ENCODE results near the gene RGL1. TPM values are rescaled to one million over a fixed set of nuclear protein-coding genes. Genes with fewer than 3 reads are reported as not detected.

RGL1 gene
- total RNA-seq, 1 experiment from 2014 or later = 1.3 TPM

GRCh38 chr1:183894290-183894565 is 89.3 kb downstream of the RGL1 start:
- no peak overlapping the region for H3K4me2 ChIP-seq (ENCODE audit: low read length)
- no peak overlapping the region for H3K4me3 ChIP-seq (replicated peaks in 1 of 2; ENCODE audit: low read depth in 1 of 2, low read length in 2 of 2)
- H3K27ac ChIP-seq (ENCODE audit: low read depth, low read length) = no peak overlapping the region
- no peaks in the 10 kb centered on the region for H3K79me2 ChIP-seq (ENCODE audit: insufficient read depth, low read length)
- POLR2A ChIA-PET = no interaction called here
- H3K36me3 ChIP-seq (ENCODE audit: control insufficient read depth in 1 of 2, insufficient read depth in 2 of 2, low read length in 2 of 2) = no peaks in the 10 kb centered on the region
- TF ChIP-seq JUND (IDR thresholded peaks at IDR 0.05) = no peak
- no peak for TF ChIP-seq ZFX (IDR thresholded peaks at IDR 0.05)
- no peaks in the 10 kb centered on the region for H4K20me1 ChIP-seq (ENCODE audit: insufficient read depth)
- no peaks in the 10 kb centered on the region for H3K9me3 ChIP-seq (ENCODE audit: control insufficient read depth in 1 of 2, insufficient read depth in 1 of 2, low read depth in 1 of 2, low read length in 2 of 2)
- DNase-seq (ENCODE audit: low read depth, low spot score) = no peak
- no peaks in the 10 kb centered on the region for H3K9me2 ChIP-seq (ENCODE audit: insufficient read depth)
- no peak overlapping the region for H2AFZ ChIP-seq (ENCODE audit: low read depth, low read length, poor library complexity, severe bottlenecking)
- H3K4me1 ChIP-seq (ENCODE audit: control insufficient read depth in 1 of 2, insufficient read depth in 2 of 2, low read length in 2 of 2) = no peaks in the 10 kb centered on the region
- BruUV-seq (replicated peaks) = no TSS peak
- no peak for ATAC-seq
- RAD21 ChIA-PET (ENCODE audit: low non-redundant PET in 1 of 2, low total read pairs in 2 of 2, uncharacterized antibody in 2 of 2, unreplicated experiment in 2 of 2) = no interaction called here
- no peak overlapping the region for H3K9ac ChIP-seq (ENCODE audit: low read length)
- CTCF ChIA-PET = interaction anchor here (1.3 kb wide), 1 partner anchor 22 kb away, joined by 5 read pairs; no protein-coding TSS in a partner anchor
- intact Hi-C loops (cut with micrococcal nuclease) = no loop called here
- no peaks in the 10 kb centered on the region for H3K27me3 ChIP-seq (ENCODE audit: insufficient read depth, low read length)

- intact Hi-C loops (cut with micrococcal nuclease) = no loop called here
- Histone ChIP-seq H2AFZ (ENCODE audit: low read depth, low read length, poor library complexity, severe bottlenecking) (no peak overlapping the region), H3K36me3 (ENCODE audit: control insufficient read depth in 1 of 2, insufficient read depth in 2 of 2, low read length in 2 of 2) (no peaks in the 10 kb centered on the region), H3K9ac (ENCODE audit: low read length) (no peak overlapping the region), H3K4me2 (ENCODE audit: low read length) (no peak overlapping the region), H3K9me2 (ENCODE audit: insufficient read depth) (no peaks in the 10 kb centered on the region), H3K4me3 (replicated peaks in 1 of 2; ENCODE audit: low read depth in 1 of 2, low read length in 2 of 2) (no peak overlapping the region), H3K27me3 (ENCODE audit: insufficient read depth, low read length) (no peaks in the 10 kb centered on the region), H3K4me1 (ENCODE audit: control insufficient read depth in 1 of 2, insufficient read depth in 2 of 2, low read length in 2 of 2) (no peaks in the 10 kb centered on the region), H3K79me2 (ENCODE audit: insufficient read depth, low read length) (no peaks in the 10 kb centered on the region), H3K27ac (ENCODE audit: low read depth, low read length) (no peak overlapping the region), H3K9me3 (ENCODE audit: control insufficient read depth in 1 of 2, insufficient read depth in 1 of 2, low read depth in 1 of 2, low read length in 2 of 2) (no peaks in the 10 kb centered on the region), H4K20me1 (ENCODE audit: insufficient read depth) (no peaks in the 10 kb centered on the region)
- POLR2A ChIA-PET = no interaction called here
- no peak for ATAC-seq
- RAD21 ChIA-PET (ENCODE audit: low non-redundant PET in 1 of 2, low total read pairs in 2 of 2, uncharacterized antibody in 2 of 2, unreplicated experiment in 2 of 2) = no interaction called here
- CTCF ChIA-PET = no interaction called here
- no peak for DNase-seq (ENCODE audit: low read depth, low spot score)
- no TSS peak for BruUV-seq (replicated peaks)
- TF ChIP-seq RAD21 (IDR thresholded peaks at IDR 0.05; ENCODE audit: low read depth) (no peak), SP1 (IDR thresholded peaks at IDR 0.05; ENCODE audit: low read depth) (no peak), EZH2 (IDR thresholded peaks at IDR 0.05) (no peak), REST (IDR thresholded peaks at IDR 0.05; ENCODE audit: low read depth) (no peak), YY1 (IDR thresholded peaks at IDR 0.05; ENCODE audit: extremely low read depth, insufficient replicate concordance, low read depth, low read length) (no peak), SRF (IDR thresholded peaks at IDR 0.05; ENCODE audit: low read depth) (no peak), CEBPB (IDR thresholded peaks at IDR 0.05; ENCODE audit: low read depth) (no peak), CBX3 (IDR thresholded peaks at IDR 0.05; ENCODE audit: low read depth) (no peak), ATF3 (IDR thresholded peaks at IDR 0.05) (no peak), EZH2phosphoT487 (IDR thresholded peaks at IDR 0.05; ENCODE audit: borderline replicate concordance) (no peak), TCF7L2 (IDR thresholded peaks at IDR 0.05; ENCODE audit: borderline replicate concordance, extremely low read depth, insufficient read depth, insufficient read length) (no peak), JUND (IDR thresholded peaks at IDR 0.05) (no peak), ZBTB33 (IDR thresholded peaks at IDR 0.05; ENCODE audit: extremely low read depth, insufficient replicate concordance, low read length) (no peak), EGR1 (IDR thresholded peaks at IDR 0.05; ENCODE audit: low read depth) (no peak), ZNF274 (IDR thresholded peaks at IDR 0.05; ENCODE audit: low read depth, low read length) (no peak), POLR2AphosphoS5 (IDR thresholded peaks at IDR 0.05; ENCODE audit: low read depth, low read length) (no peak)
Observed at GRCh38 chr1:183896466-183897048, 91.6 kb downstream of the RGL1 start.
